IMR-90 (cell line): ENCODE data around the gene TNRC6B. TPM values are rescaled to one million over a fixed set of nuclear protein-coding genes. Genes with fewer than 3 reads are reported as not detected.

Experiments used
- ATAC-seq: fragments of 200-7000 bp; cut with Tn5 transposase; 2 replicates; pipeline ENCODE4 v1.9.1; 2020; ENCODE audit warnings: low read depth, mild to moderate bottlenecking, moderate library complexity
- BruUV-seq: library from RNA; stranded (reverse); fragments of 400-500 nt; replicated peaks from 2 replicates; lab custom pipeline; 2021; lab: Mats Ljungman, UMichigan
- CTCF ChIA-PET: fragments of 300-600 bp; formaldehyde crosslinking; extraction: SDS; loops from one replicate; lab custom pipeline; 2021; ENCODE audit warnings: antibody characterized with exemption; lab: Yijun Ruan, JAX
- POLR2A ChIA-PET: fragments of 300-600 bp; sonication (Branson Sonifier 250); formaldehyde crosslinking; loops from one replicate; lab custom pipeline; 2022; ENCODE audit warnings: antibody characterized with exemption; ENCODE audit not compliant: unreplicated experiment; lab: Charles Lee
- DNase-seq: peaks from one replicate; pipeline ENCODE4 v3.0.0; 2013
- H2AFZ ChIP-seq: replicated peaks from 2 replicates; pipeline ENCODE3; 2013; ENCODE audit warnings: low read length, mild to moderate bottlenecking; ENCODE audit not compliant: poor library complexity
- H2AK5ac ChIP-seq: 2 replicates; pipeline ENCODE4 v1.6.1; 2013; ENCODE audit warnings: low read depth, low read length, inconsistent platforms
- H2AK9ac ChIP-seq: replicated peaks from 2 replicates; pipeline ENCODE3; 2013; ENCODE audit warnings: mild to moderate bottlenecking, low read depth, low read length, moderate library complexity; ENCODE audit not compliant: poor library complexity
- H2BK120ac ChIP-seq: 2 replicates; pipeline ENCODE4 v1.6.1; 2013; ENCODE audit warnings: low read depth, low read length, inconsistent platforms
- H2BK15ac ChIP-seq: 3 replicates; pipeline ENCODE4 v1.6.1; 2013; ENCODE audit warnings: low read depth, low read length, inconsistent platforms
- H2BK20ac ChIP-seq: 2 replicates; pipeline ENCODE4 v1.6.1; 2013; ENCODE audit warnings: low read depth, mild to moderate bottlenecking, inconsistent platforms, low read length, moderate library complexity
- H2BK5ac ChIP-seq: 2 replicates; pipeline ENCODE4 v1.6.1; 2013; ENCODE audit warnings: mild to moderate bottlenecking, low read depth, low read length, inconsistent platforms; ENCODE audit not compliant: poor library complexity, severe bottlenecking
- H3K14ac ChIP-seq: replicated peaks from 2 replicates; pipeline ENCODE4 v1.6.1; 2013; ENCODE audit warnings: low read depth, low read length, inconsistent platforms
- H3K18ac ChIP-seq: 2 replicates; pipeline ENCODE4 v1.6.1; 2013; ENCODE audit warnings: low read depth, low read length, control low read depth
- H3K23ac ChIP-seq: 2 replicates; pipeline ENCODE4 v1.6.1; 2013; ENCODE audit warnings: low read depth, low read length, inconsistent platforms
- H3K27ac ChIP-seq: 2 replicates; pipeline ENCODE4 v1.5.1; 2013; ENCODE audit warnings: mild to moderate bottlenecking, control low read depth, low read length; ENCODE audit not compliant: insufficient read depth
- H3K27me3 ChIP-seq: 2 replicates; pipeline ENCODE4 v1.6.1; 2013; ENCODE audit warnings: low read length; ENCODE audit not compliant: control insufficient read depth, insufficient read depth
- H3K36me3 ChIP-seq: 2 replicates; pipeline ENCODE4 v1.6.1; 2013; ENCODE audit warnings: low read length, mixed read lengths; ENCODE audit not compliant: control insufficient read depth, insufficient read depth
- H3K4ac ChIP-seq: 2 replicates; pipeline ENCODE4 v1.6.1; 2013; ENCODE audit warnings: low read depth, low read length, inconsistent platforms
- H3K4me1 ChIP-seq: 2 replicates; pipeline ENCODE4 v1.6.1; 2013; ENCODE audit warnings: low read length, mixed read lengths; ENCODE audit not compliant: control insufficient read depth, insufficient read depth
- H3K4me2 ChIP-seq: 2 replicates; pipeline ENCODE4 v1.6.1; 2013; ENCODE audit warnings: low read depth, mild to moderate bottlenecking, control low read depth, low read length, moderate library complexity
- H3K4me3 ChIP-seq: 2 replicates; pipeline ENCODE4 v1.5.1; 2013; ENCODE audit warnings: low read depth, mild to moderate bottlenecking, control low read depth, low read length, moderate library complexity; ENCODE audit not compliant: insufficient read depth
- H3K56ac ChIP-seq: 2 replicates; pipeline ENCODE4 v1.6.1; 2013; ENCODE audit warnings: low read length, inconsistent platforms; ENCODE audit not compliant: insufficient read depth; ENCODE audit errors: extremely low read depth
- H3K79me1 ChIP-seq, 2 experiments: 2 replicates each; pipeline ENCODE4 v1.6.1; 2013; ENCODE audit warnings: low read length in 2 of 2, inconsistent platforms in 1 of 2, low read depth in 1 of 2
- H3K9ac ChIP-seq: 2 replicates; pipeline ENCODE4 v1.6.1; 2013; ENCODE audit warnings: low read depth, low read length, control low read depth
- H3K9me1 ChIP-seq: 2 replicates; pipeline ENCODE4 v1.6.1; 2013; ENCODE audit warnings: low read length, inconsistent platforms; ENCODE audit not compliant: insufficient read depth
- H3K9me3 ChIP-seq: 2 replicates; pipeline ENCODE4 v1.6.1; 2013; ENCODE audit warnings: low read length; ENCODE audit not compliant: control insufficient read depth, insufficient read depth
- H4K20me1 ChIP-seq: 2 replicates; pipeline ENCODE4 v1.6.1; 2013; ENCODE audit warnings: low read length, inconsistent platforms; ENCODE audit not compliant: insufficient read depth
- H4K5ac ChIP-seq: 2 replicates; pipeline ENCODE4 v1.6.1; 2013; ENCODE audit warnings: mild to moderate bottlenecking, low read depth, low read length, control low read depth
- H4K8ac ChIP-seq, 2 experiments: 2 replicates each; pipeline ENCODE4 v1.6.1; 2013; ENCODE audit warnings: low read depth in 2 of 2, low read length in 2 of 2, control low read depth in 1 of 2, inconsistent platforms in 1 of 2
- H4K91ac ChIP-seq: 2 replicates; pipeline ENCODE4 v1.6.1; 2013; ENCODE audit warnings: low read depth, low read length, inconsistent platforms; ENCODE audit not compliant: insufficient read depth
- BHLHE40 ChIP-seq: fragments of 150-350 bp; IDR thresholded peaks from 2 replicates; pipeline ENCODE4 v1.6.1; 2016; ENCODE audit warnings: mild to moderate bottlenecking, low read depth, low read length
- ELK1 ChIP-seq: fragments of 150-350 bp; IDR thresholded peaks from 2 replicates; pipeline ENCODE4 v1.6.1; 2016; ENCODE audit warnings: low read depth, mild to moderate bottlenecking, low read length, moderate library complexity, borderline replicate concordance
- POLR2A ChIP-seq: IDR thresholded peaks from 2 replicates; pipeline ENCODE4 v1.6.1; 2012; ENCODE audit warnings: mild to moderate bottlenecking, low read depth, low read length
- RCOR1 ChIP-seq: IDR thresholded peaks from 2 replicates; pipeline ENCODE4 v1.6.1; 2012; ENCODE audit warnings: mild to moderate bottlenecking, low read length, improper control_type of control experiment; ENCODE audit not compliant: insufficient replicate concordance
- RFX5 ChIP-seq: IDR thresholded peaks from 2 replicates; pipeline ENCODE4 v1.8.0; 2012; ENCODE audit warnings: low read depth, mild to moderate bottlenecking, low read length, moderate library complexity
- SMC3 ChIP-seq: fragments of 150-350 bp; IDR thresholded peaks from 2 replicates; pipeline ENCODE4 v1.6.1; 2016; ENCODE audit warnings: low read depth, mild to moderate bottlenecking, antibody characterized with exemption, low read length, moderate library complexity
- WGBS, 2 experiments: methylation state at CpG; one replicate each; pipeline versions ENCODE4 v1.1.5 to v1.1.7; 2013; ENCODE audit warnings: missing lambda C conversion rate in 2 of 2; ENCODE audit not compliant: insufficient read length in 1 of 2; ENCODE audit errors: extremely low coverage in 2 of 2; 5-methylcytosine and 5-hydroxymethylcytosine counted together
- dilution Hi-C: fragments of 300-500 bp; cut with HindIII; formaldehyde crosslinking; loops from one replicate; pipeline ENCODE4 v1.14.3; 2018; ENCODE audit warnings: low sequenced_read_pairs; ENCODE audit not compliant: unreplicated experiment
- in situ Hi-C: fragments of 300-500 bp; cut with MboI; formaldehyde crosslinking; loops from 3 replicates; pipeline ENCODE4 v1.14.3; 2019; ENCODE audit warnings: low sequenced_read_pairs, inconsistent platforms, mixed read lengths
- intact Hi-C: fragments of 100-400 bp; cut with micrococcal nuclease; formaldehyde crosslinking; loops from 2 replicates; pipeline ENCODE4 v1.10.0; 2022
- polyA plus RNA-seq, 3 experiments: library from polyadenylated mRNA; depleted of rRNA; stranded (reverse); fragments of >200 nt; gene quantifications; 2 replicates each; pipeline ENCODE4 v1.2.3, GENCODE V29; 2012; ENCODE audit warnings: low replicate concordance in 1 of 3
- total RNA-seq: library from RNA; depleted of rRNA; stranded (reverse); fragments of >200 nt; gene quantifications from 2 replicates; pipeline ENCODE4 v1.2.3, GENCODE V29; 2012

Gene TNRC6B
- total and polyA plus RNA-seq, 2 of the 4 experiments (the other 2 are of a cell fraction): 3.9 to 17.0 TPM

- peaks cover 33 to 64% of the 10 kb centered on the region in 2 experiments for H3K79me1 ChIP-seq
- no peak overlapping the region for H4K8ac ChIP-seq
- H3K4me2 ChIP-seq: no peak overlapping the region
- ChIA-PET POLR2A (no interaction called here), CTCF (no interaction called here)
- no peak overlapping the region for H2BK120ac ChIP-seq
- H3K27ac ChIP-seq: no peak overlapping the region
- H3K56ac ChIP-seq: no peak overlapping the region
- peaks cover 6% of the 10 kb centered on the region; the same call in 1 of the 2 replicates for H3K9me1 ChIP-seq
- no peak overlapping the region for H2AK5ac ChIP-seq
- no CpG with 5 or more reads among the region's 4 CpGs for WGBS, 2 experiments
- no peak overlapping the region for H4K91ac ChIP-seq
- peaks cover 7% of the 10 kb centered on the region for H3K36me3 ChIP-seq
- intact Hi-C loops: loop anchor here (10.0 kb wide), 1 partner anchor 186 kb away; no protein-coding TSS in a partner anchor
- H3K14ac ChIP-seq: no peak overlapping the region
- no TSS peak for BruUV-seq
- no peaks in the 10 kb centered on the region for H3K9me3 ChIP-seq
- no peak overlapping the region for H2BK20ac ChIP-seq
- no peaks in the 10 kb centered on the region for H3K27me3 ChIP-seq
- H3K4ac ChIP-seq: no peak overlapping the region
- no peak overlapping the region for H2BK15ac ChIP-seq
- no peaks in the 10 kb centered on the region for H3K4me1 ChIP-seq
- no peak overlapping the region for H2BK5ac ChIP-seq
- H4K5ac ChIP-seq: no peak overlapping the region
- no peaks in the 10 kb centered on the region; the same call in 1 of the 2 replicates for H4K20me1 ChIP-seq
- no peak overlapping the region for H3K4me3 ChIP-seq
- no peak overlapping the region for H3K18ac ChIP-seq
- dilution Hi-C loops: no loop called here
- no peak overlapping the region for H3K23ac ChIP-seq
- H2AFZ ChIP-seq: no peak overlapping the region
- no peak for ATAC-seq
- H3K9ac ChIP-seq: no peak overlapping the region
- no peak overlapping the region for H2AK9ac ChIP-seq
- TF ChIP-seq BHLHE40: no peak
- no peak for TF ChIP-seq RCOR1
- TF ChIP-seq POLR2A: no peak
- TF ChIP-seq SMC3: no peak
- TF ChIP-seq ELK1: no peak
- no peak for TF ChIP-seq RFX5
- in situ Hi-C loops: loop anchor here (10.0 kb wide), 1 partner anchor 166 kb away; no protein-coding TSS in a partner anchor
- no peak for DNase-seq
Measured at GRCh38 chr22:40251106-40251505, 73.4 kb downstream of the TNRC6B start.
